Activated CD8-positive, alpha-beta memory T cell treated with anti-CD3 and anti-CD28 coated beads for 48 hours (primary cell): ENCODE data around the gene GGPS1.
"Not testable (repeated sequence)": the region's sequence is repeated elsewhere in the genome, so short reads cannot be mapped to it uniquely, and the experiment has no call there.

Source experiments
- DNase-seq, 3 experiments: peaks; one replicate each; pipeline ENCODE4 v3.0.0-alpha.2; 2020; ENCODE audit warnings: low read depth in 2 of 3, low spot score in 2 of 3

Gene GGPS1

GRCh38 chr1:235304549-235305451 is 23.6 kb upstream of the GGPS1 start:
- DNase-seq, result no peak

GRCh38 chr1:235307158-235308124 is 20.9 kb upstream of the GGPS1 start:
- no peak for DNase-seq

DNA sequence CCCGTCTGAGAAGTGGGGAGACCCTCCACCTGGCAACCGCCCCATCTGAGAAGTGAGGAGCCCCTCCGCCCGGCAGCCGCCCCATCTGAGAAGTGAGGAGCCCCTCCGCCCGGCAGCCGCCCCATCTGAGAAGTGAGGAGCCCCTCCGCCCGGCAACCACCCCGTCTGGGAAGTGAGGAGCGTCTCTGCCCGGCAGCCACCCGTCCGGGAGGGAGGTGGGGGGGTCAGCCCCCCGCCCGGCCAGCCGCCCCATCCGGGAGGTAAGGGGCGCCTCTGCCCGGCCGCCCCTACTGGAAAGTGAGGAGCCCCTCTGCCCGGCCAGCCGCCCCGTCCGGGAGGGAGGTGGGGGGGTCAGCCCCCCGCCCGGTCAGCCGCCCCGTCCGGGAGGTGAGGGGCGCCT is 19.2 kb upstream of the GGPS1 start:
- not testable (repeated sequence) for DNase-seq

- DNase-seq, result no peak
Measured at GRCh38 chr1:235313262-235313661, 15.1 kb upstream of the GGPS1 start.

GRCh38 chr1:235313931-235314678 is 14.3 kb upstream of the GGPS1 start:
- DNase-seq, result no peak

GRCh38 chr1:235315173-235315572 is 13.2 kb upstream of the GGPS1 start:
- no peak for DNase-seq

- DNase-seq, result no peak
Measured at GRCh38 chr1:235315735-235316134, 12.6 kb upstream of the GGPS1 start.

- no peak for DNase-seq
Measured at GRCh38 chr1:235317168-235317567, 11.2 kb upstream of the GGPS1 start.

DNA sequence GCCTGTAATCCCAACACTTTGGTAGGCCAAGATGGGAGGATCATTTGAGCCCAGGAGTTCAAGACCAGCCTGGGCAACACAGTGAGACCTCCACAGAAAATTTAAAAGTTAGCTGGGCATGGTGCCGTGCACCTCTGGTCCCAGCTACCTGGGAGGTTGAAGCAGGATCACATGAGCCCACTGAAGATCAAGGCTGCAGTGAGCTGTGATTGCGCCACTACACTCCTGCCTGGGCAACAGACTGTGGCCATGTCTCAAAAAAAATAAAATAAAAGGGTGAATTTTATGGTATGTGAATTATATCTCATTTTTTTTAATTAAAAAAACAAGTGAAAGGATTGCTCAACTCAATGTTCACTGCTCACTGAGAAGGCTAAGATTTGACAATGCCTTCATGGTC is 9.1 kb upstream of the GGPS1 start:
- no peak for DNase-seq

- no peak for DNase-seq
Measured at GRCh38 chr1:235320521-235321179, 7.7 kb upstream of the GGPS1 start.

- no peak for DNase-seq
Measured at GRCh38 chr1:235324296-235324695, 4.1 kb upstream of the GGPS1 start.

GRCh38 chr1:235325139-235325538 is 3.2 kb upstream of the GGPS1 start:
- DNase-seq, result no peak

- no peak for DNase-seq
Measured at GRCh38 chr1:235325854-235326253, 2.5 kb upstream of the GGPS1 start.

- DNase-seq, result peak; percentile 20 to 39 (median 36)
Measured at GRCh38 chr1:235326719-235327558, 1.4 kb upstream of the GGPS1 start.

DNA sequence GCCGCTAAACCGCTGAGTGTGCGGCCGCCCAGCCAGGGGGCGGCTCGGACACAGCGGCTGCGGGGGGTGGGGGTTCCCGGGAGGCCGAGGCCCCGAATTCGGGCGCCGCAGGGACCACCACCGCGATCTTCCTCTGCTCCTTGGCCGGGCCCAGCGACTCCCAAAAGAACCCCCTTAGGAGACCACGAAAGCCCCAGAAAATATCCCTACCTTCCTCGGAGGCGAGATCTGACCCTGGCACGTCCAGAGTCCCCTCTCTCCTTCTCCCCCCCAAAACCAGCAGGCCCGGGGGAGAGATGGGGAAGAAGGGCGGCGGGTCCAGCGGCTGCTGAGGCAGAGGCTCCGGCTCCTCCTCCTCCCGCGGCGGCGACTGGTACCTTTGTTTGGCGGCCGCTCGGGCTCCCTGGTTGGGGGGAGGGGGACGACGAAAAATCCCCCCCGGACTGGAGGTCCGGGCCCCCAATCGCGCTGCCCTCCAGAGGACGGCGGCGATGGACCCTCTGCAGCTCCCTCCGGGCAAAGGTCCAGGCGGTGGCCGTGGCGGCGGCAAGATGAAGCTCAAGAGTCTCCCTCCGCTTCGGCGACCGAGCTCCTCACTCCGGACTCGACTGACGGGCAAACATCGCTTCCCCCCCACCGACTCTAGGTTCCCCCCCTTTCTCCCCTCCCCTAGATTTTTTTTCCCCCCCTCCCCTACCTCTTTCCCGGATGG is 655 bp upstream of the GGPS1 start, which contains the start of gene ARID4B:
Gene ARID4B (minus strand): TSS at position 621 of the 712 bp plus-strand sequence. CDS start 1,260 bp downstream, outside the sequence.
- DNase-seq, result peak in 1 of 3 experiments; percentile 41

- DNase-seq, result peak in 1 of 3 experiments; percentile 15
Measured at GRCh38 chr1:235329139-235329902, 951 bp downstream of the GGPS1 start.

DNA sequence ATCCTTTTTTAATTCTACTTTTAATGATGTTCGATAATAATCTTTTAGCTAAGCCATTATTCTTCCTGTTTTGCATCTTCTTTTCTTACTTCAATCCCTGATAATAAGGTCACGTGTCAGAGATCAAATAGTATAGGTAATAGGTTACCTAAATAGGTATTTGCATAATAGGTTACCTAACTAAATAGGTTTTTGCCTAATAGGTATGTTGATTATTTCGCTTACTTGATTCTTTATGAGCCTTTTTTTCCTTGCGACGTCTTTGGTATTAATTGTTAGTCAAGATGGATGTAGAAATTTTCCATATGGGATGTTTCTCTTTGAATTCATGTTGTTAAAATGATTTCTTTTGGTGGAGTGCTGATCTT is 2.5 kb downstream of the GGPS1 start:
- DNase-seq, result no peak

DNA sequence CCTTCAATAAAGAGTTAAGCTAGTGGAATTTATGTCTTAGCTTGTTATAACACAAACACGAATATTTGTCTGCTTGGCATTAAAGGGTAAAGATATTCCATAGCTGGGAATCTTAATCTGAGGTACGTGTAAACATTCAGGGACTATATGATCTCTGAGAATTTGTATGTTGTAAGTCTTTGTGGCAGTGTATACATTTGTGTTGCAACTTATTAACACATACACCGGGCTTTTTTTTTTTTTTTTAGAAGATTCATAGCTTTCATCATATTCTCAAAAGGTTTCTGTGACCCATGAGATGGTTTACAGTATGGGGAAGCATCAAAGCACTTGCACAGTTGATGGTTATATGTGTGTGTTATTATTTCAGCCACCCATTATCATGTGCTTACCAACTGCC is 3.0 kb downstream of the GGPS1 start:
- no peak for DNase-seq
